Activated T-cell treated with anti-CD3 and anti-CD28 coated beads for 4 hours (primary cell): ENCODE results near the gene SDK2.

Experiments
- DNase-seq: peaks from one replicate; pipeline ENCODE4 v3.0.0-alpha.2; 2020

Gene SDK2

GRCh38 chr17:73404246-73404645 lies 240.0 kb downstream of the SDK2 start:
- no peak for DNase-seq

GRCh38 chr17:73402466-73402865 lies 241.8 kb downstream of the SDK2 start:
- DNase-seq, result no peak

- DNase-seq, result no peak
These were observed 242.3 kb downstream of the SDK2 start for GRCh38 chr17:73401911-73402310.

- no peak for DNase-seq
These were observed 243.2 kb downstream of the SDK2 start for GRCh38 chr17:73400915-73401545.

- DNase-seq, result no peak
These were observed 245.2 kb downstream of the SDK2 start for GRCh38 chr17:73399056-73399455.

- no peak for DNase-seq
These were observed 246.2 kb downstream of the SDK2 start for GRCh38 chr17:73397856-73398540.

GRCh38 chr17:73397278-73397826 lies 246.9 kb downstream of the SDK2 start:
- DNase-seq, result no peak

- DNase-seq, result no peak
These were observed 247.6 kb downstream of the SDK2 start for GRCh38 chr17:73396431-73397277.

- no peak for DNase-seq
These were observed 249.5 kb downstream of the SDK2 start for GRCh38 chr17:73394512-73395450.

GRCh38 chr17:73393962-73394361 lies 250.3 kb downstream of the SDK2 start:
- no peak for DNase-seq

GRCh38 chr17:73393381-73393780 lies 250.9 kb downstream of the SDK2 start:
- DNase-seq, result no peak

- no peak for DNase-seq
These were observed 252.6 kb downstream of the SDK2 start for GRCh38 chr17:73391331-73392265.

GRCh38 chr17:73390851-73391250 lies 253.4 kb downstream of the SDK2 start:
- DNase-seq, result no peak

- no peak for DNase-seq
These were observed 254.0 kb downstream of the SDK2 start for GRCh38 chr17:73390221-73390620.

- no peak for DNase-seq
These were observed 254.8 kb downstream of the SDK2 start for GRCh38 chr17:73389411-73389810.

GRCh38 chr17:73388578-73388905 lies 255.7 kb downstream of the SDK2 start:
- DNase-seq, result no peak

GRCh38 chr17:73387746-73388577 lies 256.3 kb downstream of the SDK2 start:
- DNase-seq, result no peak

- no peak for DNase-seq
These were observed 257.7 kb downstream of the SDK2 start for GRCh38 chr17:73386561-73386960.

- no peak for DNase-seq
These were observed 259.3 kb downstream of the SDK2 start for GRCh38 chr17:73384926-73385325.

- no peak for DNase-seq
These were observed 263.7 kb downstream of the SDK2 start for GRCh38 chr17:73380439-73381106.
